Nephron progenitor cell (in vitro differentiated cells): ENCODE measurements around the gene GTF2A1.
A peak's percentile ranks its signal among the peaks of the same experiment; 100 is the strongest.

Experiments used
- DNase-seq: peaks from one replicate; pipeline ENCODE4 v3.0.0; 2021
- H3K27ac Mint-ChIP-seq: 2 replicates; pipeline ENCODE4 v1.8.0; 2021; ENCODE audit warnings: mild to moderate bottlenecking, moderate library complexity, mixed read lengths
- H3K27me3 Mint-ChIP-seq: 2 replicates; pipeline ENCODE4 v1.8.0; 2021; ENCODE audit warnings: mild to moderate bottlenecking, low read depth, mixed read lengths; ENCODE audit not compliant: poor library complexity
- H3K36me3 Mint-ChIP-seq: 2 replicates; pipeline ENCODE4 v1.8.0; 2021; ENCODE audit warnings: low read depth, mixed read lengths
- H3K4me1 Mint-ChIP-seq: 2 replicates; pipeline ENCODE4 v1.8.0; 2021; ENCODE audit warnings: mixed read lengths
- H3K4me3 Mint-ChIP-seq: 2 replicates; pipeline ENCODE4 v1.8.0; 2021; ENCODE audit warnings: mild to moderate bottlenecking, moderate library complexity, mixed read lengths
- H3K9me3 Mint-ChIP-seq: 2 replicates; pipeline ENCODE4 v1.8.0; 2021; ENCODE audit warnings: mild to moderate bottlenecking, moderate library complexity, mixed read lengths
- CTCF ChIP-seq: fragments of 200-600 bp; sonication (generic); IDR thresholded peaks from 2 replicates; pipeline ENCODE4 v1.5.0; 2021; ENCODE audit warnings: antibody characterized with exemption

Gene GTF2A1

DNA sequence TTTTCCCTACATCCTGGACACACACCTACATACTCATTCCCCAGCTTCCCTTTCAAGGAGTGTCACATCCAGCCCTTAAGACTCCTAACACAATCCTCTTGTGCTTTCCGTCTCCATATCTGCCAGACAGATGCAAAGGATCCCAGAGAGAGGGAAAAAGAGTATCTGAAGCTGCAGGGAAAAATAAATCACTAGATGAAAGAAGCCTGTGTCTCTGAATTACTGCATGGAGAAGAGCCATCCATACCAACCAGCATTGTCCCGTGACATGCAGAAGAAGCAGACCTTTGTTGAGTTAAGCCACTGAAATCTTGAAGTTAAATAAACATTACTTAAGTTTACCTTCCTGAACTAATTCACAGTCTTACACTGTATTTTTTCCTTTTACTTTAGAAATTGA lies 54.6 kb downstream of the GTF2A1 start:
- TF ChIP-seq CTCF = no peak
- Mint-ChIP-seq H3K4me1 (peaks cover 26% of the 10 kb centered on the region), H3K9me3 (no peaks in the 10 kb centered on the region), H3K36me3 (no peaks in the 10 kb centered on the region), H3K4me3 (no peak overlapping the region), H3K27me3 (peaks cover 3% of the 10 kb centered on the region), H3K27ac (no peak overlapping the region)
- DNase-seq = no peak

DNA sequence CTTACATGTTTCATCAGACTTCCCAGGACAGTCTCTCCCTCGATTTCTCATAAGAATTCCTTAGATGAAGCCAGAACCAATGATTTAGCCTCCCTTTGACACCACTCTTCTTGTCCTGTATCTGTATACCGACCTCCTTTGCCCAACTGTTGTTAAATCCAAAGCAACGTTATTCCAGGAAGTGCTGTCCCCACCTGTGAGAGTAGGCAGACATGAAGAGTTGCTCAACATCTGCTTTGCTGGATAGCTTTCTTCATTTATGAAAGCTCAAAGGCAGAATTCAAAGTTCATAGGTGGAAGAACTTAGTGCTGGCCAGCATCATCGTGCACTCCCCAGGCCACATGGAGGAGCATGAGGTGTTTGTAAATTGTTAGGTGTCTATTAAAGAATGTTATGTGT lies 55.6 kb downstream of the GTF2A1 start:
- Mint-ChIP-seq H3K4me3 (no peak overlapping the region), H3K36me3 (no peaks in the 10 kb centered on the region), H3K9me3 (no peaks in the 10 kb centered on the region), H3K27me3 (no peaks in the 10 kb centered on the region), H3K4me1 (peaks cover 20% of the 10 kb centered on the region), H3K27ac (no peak overlapping the region)
- no peak for TF ChIP-seq CTCF
- no peak for DNase-seq

- no peak overlapping the region for H3K27ac Mint-ChIP-seq
- H3K4me3 Mint-ChIP-seq = no peak overlapping the region
- H3K9me3 Mint-ChIP-seq = no peaks in the 10 kb centered on the region
- H3K4me1 Mint-ChIP-seq = peaks cover 11% of the 10 kb centered on the region
- peak; percentile 73 for TF ChIP-seq CTCF
- DNase-seq = peak; percentile 60
- no peaks in the 10 kb centered on the region for H3K36me3 Mint-ChIP-seq
- no peaks in the 10 kb centered on the region for H3K27me3 Mint-ChIP-seq
Measured at GRCh38 chr14:81164167-81164774, 56.5 kb downstream of the GTF2A1 start.

DNA sequence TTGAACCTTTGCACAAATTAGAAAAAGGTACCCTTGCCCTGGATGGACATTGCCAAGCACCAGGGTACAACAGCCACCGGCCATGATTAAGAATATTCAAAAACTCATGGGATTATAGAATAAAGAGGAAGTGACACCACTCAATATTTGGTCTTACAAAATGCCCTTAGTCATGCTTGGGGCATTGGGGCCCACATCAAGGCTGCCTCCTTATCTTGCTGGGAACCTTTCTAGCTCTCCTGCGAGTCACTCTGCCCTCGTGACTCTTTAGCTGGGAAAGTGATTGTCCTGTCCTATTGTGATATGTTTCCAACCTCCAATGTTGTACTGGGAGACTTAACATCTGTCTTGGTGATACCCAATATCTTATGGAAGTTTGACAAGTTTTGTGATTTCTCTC lies 57.8 kb downstream of the GTF2A1 start:
- no peak for DNase-seq
- no peak for TF ChIP-seq CTCF
- no peaks in the 10 kb centered on the region for H3K36me3 Mint-ChIP-seq
- H3K9me3 Mint-ChIP-seq = no peaks in the 10 kb centered on the region
- H3K27me3 Mint-ChIP-seq = no peaks in the 10 kb centered on the region
- peaks cover 10% of the 10 kb centered on the region for H3K4me1 Mint-ChIP-seq
- H3K27ac Mint-ChIP-seq = no peak overlapping the region
- H3K4me3 Mint-ChIP-seq = no peak overlapping the region

DNA sequence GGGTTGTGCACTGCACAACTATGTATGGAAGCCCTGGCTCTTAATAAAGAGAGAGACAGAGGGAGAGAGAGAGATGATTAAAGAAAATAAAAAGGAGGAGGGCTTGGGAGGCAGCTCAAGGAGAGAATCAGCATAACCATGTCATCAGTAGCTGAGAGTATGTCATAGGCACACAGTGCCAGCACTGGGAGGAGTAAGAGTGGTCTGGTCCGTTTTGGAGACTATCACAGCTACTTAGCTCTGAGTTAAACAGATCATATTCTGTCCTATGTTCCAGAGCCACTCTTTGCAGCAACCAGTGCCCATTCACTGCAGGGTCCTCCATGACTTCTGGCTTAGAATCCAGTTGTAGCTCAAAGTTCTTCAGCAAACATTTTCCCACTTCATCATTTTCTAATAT lies 59.0 kb downstream of the GTF2A1 start:
- Mint-ChIP-seq H3K9me3 (no peaks in the 10 kb centered on the region), H3K36me3 (no peaks in the 10 kb centered on the region), H3K27ac (no peak overlapping the region), H3K27me3 (peaks cover 5% of the 10 kb centered on the region), H3K4me3 (no peak overlapping the region), H3K4me1 (peaks cover 10% of the 10 kb centered on the region)
- no peak for TF ChIP-seq CTCF
- no peak for DNase-seq

GRCh38 chr14:81161088-81161487 lies 59.7 kb downstream of the GTF2A1 start:
- Mint-ChIP-seq H3K36me3 (no peaks in the 10 kb centered on the region), H3K9me3 (no peaks in the 10 kb centered on the region), H3K4me3 (no peak overlapping the region), H3K27ac (no peak overlapping the region), H3K4me1 (peaks cover 8% of the 10 kb centered on the region), H3K27me3 (peaks cover 7% of the 10 kb centered on the region)
- no peak for DNase-seq
- TF ChIP-seq CTCF = no peak
